Testis (tissue), 3 donors: ENCODE measurements around the gene FAM20C. TPM values are rescaled to one million over a fixed set of nuclear protein-coding genes. Genes with fewer than 3 reads are reported as not detected.

Source experiments
- DNase-seq: peaks from one replicate; pipeline ENCODE4 v3.0.0-alpha.2; 2019
- H3K27ac ChIP-seq, 2 donors: fragments of 200-600 bp; sonication (generic); one replicate each; pipeline ENCODE4 v1.5.1; 2019
- H3K27me3 ChIP-seq: fragments of 200-600 bp; sonication (generic); one replicate; pipeline ENCODE4 v1.5.1; 2019
- H3K36me3 ChIP-seq: fragments of 200-600 bp; sonication (generic); one replicate; pipeline ENCODE4 v1.5.1; 2017; ENCODE audit warnings: low read depth; ENCODE audit errors: missing control alignments
- H3K4me1 ChIP-seq: fragments of 200-600 bp; sonication (generic); one replicate; pipeline ENCODE4 v1.5.1; 2019
- H3K4me3 ChIP-seq, 2 donors: fragments of 200-600 bp; sonication (generic); one replicate each; pipeline ENCODE4 v1.5.1; 2017 to 2019
- H3K9me3 ChIP-seq: fragments of 200-600 bp; sonication (generic); one replicate; pipeline ENCODE4 v1.5.1; 2017
- POLR2A ChIP-seq: fragments of 450-650 bp; IDR thresholded peaks from one replicate; pipeline ENCODE4 v1.6.1; 2017; ENCODE audit warnings: antibody characterized with exemption, mild to moderate bottlenecking, moderate library complexity
- WGBS, 2 donors: methylation state at CpG; one replicate each; pipeline ENCODE4 v1.1.5; 2018; 5-methylcytosine and 5-hydroxymethylcytosine counted together
- intact Hi-C: fragments of 100-400 bp; cut with DNase I; formaldehyde crosslinking; loops from one replicate; pipeline ENCODE4 v1.15.1; 2023; ENCODE audit warnings: low total_unique reads
- polyA plus RNA-seq: library from polyadenylated mRNA; stranded (reverse); fragments of 350-450 nt; fragmentation: Illumina TruSeq; extraction: RNeasy Lipid Tissue Mini Kit (QIAGEN cat#74804); gene quantifications from one replicate; pipeline ENCODE4 v1.2.3, GENCODE V29; 2014; ENCODE audit warnings: low read depth, low replicate concordance; ENCODE audit not compliant: insufficient read depth
- total RNA-seq, 2 donors: library from RNA; depleted of rRNA; stranded (reverse); fragments of >200 nt; gene quantifications; one replicate each; pipeline ENCODE4 v1.2.3, GENCODE V29; 2016
- TF ChIP-seq, protein P1 (sequence below), 3 experiments: fragments of 450-650 bp in 2 of 3; fragments of 200-600 bp in 1 of 3; sonication (generic) in 1 of 3; IDR thresholded peaks; one replicate each; pipeline ENCODE4 v1.5.1; 2016 to 2019; ENCODE audit warnings: antibody characterized with exemption in 3 of 3, mild to moderate bottlenecking in 2 of 3, moderate library complexity in 1 of 3

The FAM20C gene
- total and polyA plus RNA-seq, 3 donors from 2014 or later, result 14.0 to 36.7 (median 34.0) TPM

DNA sequence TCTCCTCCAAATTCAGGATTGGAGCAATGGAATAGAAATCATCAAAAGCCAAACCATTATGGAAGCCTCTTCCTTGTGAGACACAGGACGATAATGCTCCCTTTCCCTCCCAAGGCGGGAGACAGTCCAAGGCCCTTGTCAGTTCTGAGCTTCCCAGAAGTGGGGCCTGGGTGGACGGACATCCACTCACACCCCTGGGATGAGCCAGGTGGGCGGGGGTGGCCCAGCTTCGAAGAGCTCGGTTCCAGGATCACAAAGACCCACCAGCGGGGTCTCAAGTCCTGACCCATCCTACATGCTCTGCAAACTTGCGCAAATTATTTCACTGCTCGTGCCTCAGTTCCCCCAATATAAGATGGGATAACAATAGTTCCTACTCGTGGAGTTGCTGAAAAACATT is 87.5 kb downstream of the FAM20C start:
- intact Hi-C loops, result no loop called here
- no peaks in the 10 kb centered on the region for H3K9me3 ChIP-seq
- no peaks in the 10 kb centered on the region for H3K4me1 ChIP-seq
- H3K36me3 ChIP-seq, result no peaks in the 10 kb centered on the region
- H3K4me3 ChIP-seq, result no peak overlapping the region
- WGBS, 2 donors, result 76 to 82% methylated on average over 9 to 10 of the region's 10 CpGs
- no peak for TF ChIP-seq POLR2A
- TF ChIP-seq, protein P1, sequence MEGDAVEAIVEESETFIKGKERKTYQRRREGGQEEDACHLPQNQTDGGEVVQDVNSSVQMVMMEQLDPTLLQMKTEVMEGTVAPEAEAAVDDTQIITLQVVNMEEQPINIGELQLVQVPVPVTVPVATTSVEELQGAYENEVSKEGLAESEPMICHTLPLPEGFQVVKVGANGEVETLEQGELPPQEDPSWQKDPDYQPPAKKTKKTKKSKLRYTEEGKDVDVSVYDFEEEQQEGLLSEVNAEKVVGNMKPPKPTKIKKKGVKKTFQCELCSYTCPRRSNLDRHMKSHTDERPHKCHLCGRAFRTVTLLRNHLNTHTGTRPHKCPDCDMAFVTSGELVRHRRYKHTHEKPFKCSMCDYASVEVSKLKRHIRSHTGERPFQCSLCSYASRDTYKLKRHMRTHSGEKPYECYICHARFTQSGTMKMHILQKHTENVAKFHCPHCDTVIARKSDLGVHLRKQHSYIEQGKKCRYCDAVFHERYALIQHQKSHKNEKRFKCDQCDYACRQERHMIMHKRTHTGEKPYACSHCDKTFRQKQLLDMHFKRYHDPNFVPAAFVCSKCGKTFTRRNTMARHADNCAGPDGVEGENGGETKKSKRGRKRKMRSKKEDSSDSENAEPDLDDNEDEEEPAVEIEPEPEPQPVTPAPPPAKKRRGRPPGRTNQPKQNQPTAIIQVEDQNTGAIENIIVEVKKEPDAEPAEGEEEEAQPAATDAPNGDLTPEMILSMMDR (IDR thresholded peaks at IDR 0.05), result no peak
- H3K27me3 ChIP-seq, result no peaks in the 10 kb centered on the region
- H3K27ac ChIP-seq, result no peak overlapping the region
- DNase-seq, result no peak

DNA sequence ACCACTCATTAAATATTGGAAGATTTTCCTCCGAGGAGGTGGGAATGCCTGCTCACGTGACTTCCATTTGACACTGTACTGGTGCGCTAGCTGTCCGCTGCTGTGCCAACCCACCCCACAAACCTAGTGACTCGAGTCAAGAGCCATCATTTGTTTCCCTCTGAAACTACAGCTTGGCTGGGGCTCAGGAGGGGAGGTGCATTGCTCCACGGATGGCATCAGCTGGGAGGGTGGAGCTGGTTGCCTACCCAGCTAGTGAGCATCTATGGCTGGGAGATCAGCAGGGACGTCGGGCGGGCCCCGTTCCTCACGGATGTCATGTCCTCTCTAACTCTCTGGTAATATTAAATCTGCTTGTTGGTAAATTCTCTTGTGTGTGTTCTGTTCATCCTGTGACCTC is 88.1 kb downstream of the FAM20C start:
- TF ChIP-seq, protein P1 (IDR thresholded peaks at IDR 0.05), result no peak
- no peak for TF ChIP-seq POLR2A
- intact Hi-C loops, result no loop called here

GRCh38 chr7:281637-282036 is 89.3 kb downstream of the FAM20C start:
- intact Hi-C loops, result no loop called here
- H3K4me1 ChIP-seq, result no peaks in the 10 kb centered on the region
- no peaks in the 10 kb centered on the region for H3K27me3 ChIP-seq
- no peak overlapping the region for H3K27ac ChIP-seq
- TF ChIP-seq, protein P1 (IDR thresholded peaks at IDR 0.05), result no peak
- no peak for TF ChIP-seq POLR2A
- no peaks in the 10 kb centered on the region for H3K9me3 ChIP-seq
- WGBS, 2 donors, result 91 to 92% methylated on average over 8 of the region's 8 CpGs
- no peak for DNase-seq
- H3K4me3 ChIP-seq, result no peak overlapping the region
- no peaks in the 10 kb centered on the region for H3K36me3 ChIP-seq

More for the DNA sequence above, 88.1 kb downstream of the FAM20C start:
- Histone ChIP-seq H3K36me3 (no peaks in the 10 kb centered on the region), H3K9me3 (no peaks in the 10 kb centered on the region), H3K27me3 (no peaks in the 10 kb centered on the region), H3K4me3 (no peak overlapping the region), H3K4me1 (no peaks in the 10 kb centered on the region), H3K27ac (no peak overlapping the region)
- WGBS, 2 donors, result 79 to 86% methylated on average over 11 of the region's 11 CpGs
- no peak for DNase-seq

GRCh38 chr7:282621-283020 is 90.2 kb downstream of the FAM20C start:
- DNase-seq, result no peak
- Histone ChIP-seq H3K4me3 (no peak overlapping the region), H3K27me3 (no peaks in the 10 kb centered on the region), H3K36me3 (no peaks in the 10 kb centered on the region), H3K4me1 (no peaks in the 10 kb centered on the region), H3K9me3 (no peaks in the 10 kb centered on the region), H3K27ac (no peak overlapping the region)
- intact Hi-C loops, result no loop called here
- 59 to 93% methylated on average over 25 of the region's 25 CpGs for WGBS, 2 donors
- TF ChIP-seq POLR2A, result no peak
- TF ChIP-seq, protein P1 (IDR thresholded peaks at IDR 0.05), result no peak
